Gastrocnemius medialis (tissue), 4 donors: ENCODE measurements around the gene MUSTN1. TPM values are rescaled to one million over a fixed set of nuclear protein-coding genes. Genes with fewer than 3 reads are reported as not detected.

Experiments
- ATAC-seq, 2 donors: fragments of 150-250 bp; one replicate each; pipeline ENCODE4 v1.9.1; 2016
- DNase-seq, 2 donors: peaks; one replicate each; pipeline ENCODE4 v3.0.0-alpha.2; 2019
- H3K27ac ChIP-seq, 4 donors: fragments of 200-600 bp; sonication (generic); 1 replicate in 1 of 4; 2 replicates in 3 of 4; pipeline ENCODE4 v1.5.1; 2016 to 2018; ENCODE audit warnings: mild to moderate bottlenecking in 2 of 4, moderate library complexity in 1 of 4
- H3K27me3 ChIP-seq, 3 donors: fragments of 200-600 bp; sonication (generic) in 2 of 3; 1 replicate in 1 of 3; 2 replicates in 2 of 3; pipeline versions ENCODE4 v1.5.1 to v1.6.0; 2016 to 2019; ENCODE audit warnings: mild to moderate bottlenecking in 1 of 3, moderate library complexity in 1 of 3
- H3K36me3 ChIP-seq, 2 donors: fragments of 200-600 bp; sonication (generic) in 1 of 2; one replicate each; pipeline ENCODE4 v1.5.1; 2017 to 2018
- H3K4me1 ChIP-seq, 2 donors: fragments of 200-600 bp; sonication (generic) in 1 of 2; one replicate each; pipeline ENCODE4 v1.5.1; 2016 to 2017; ENCODE audit warnings: mild to moderate bottlenecking in 2 of 2
- H3K4me3 ChIP-seq, 4 donors: fragments of 200-600 bp; sonication (generic) in 3 of 4; 1 replicate in 1 of 4; 2 replicates in 3 of 4; pipeline ENCODE4 v1.5.1; 2016 to 2019; ENCODE audit warnings: mild to moderate bottlenecking in 2 of 4
- H3K9me3 ChIP-seq, 3 donors: fragments of 200-600 bp; sonication (generic) in 2 of 3; 1 replicate in 1 of 3; 2 replicates in 2 of 3; pipeline ENCODE4 v1.5.1; 2016 to 2019
- CTCF ChIP-seq, 5 experiments: fragments of 450-650 bp in 3 of 5; fragments of 200-600 bp in 2 of 5; sonication (generic) in 2 of 5; IDR thresholded peaks in 4 of 5; conservative IDR thresholded peaks in 1 of 5; 1 replicate in 4 of 5; 2 replicates in 1 of 5; pipeline ENCODE4 v1.5.1; 2016 to 2019; ENCODE audit warnings: antibody characterized with exemption in 5 of 5, mild to moderate bottlenecking in 3 of 5, moderate library complexity in 3 of 5
- POLR2A ChIP-seq, 2 donors: fragments of 450-650 bp; IDR thresholded peaks; one replicate each; pipeline ENCODE4 v1.6.1; 2017; ENCODE audit warnings: antibody characterized with exemption in 2 of 2, mild to moderate bottlenecking in 2 of 2, moderate library complexity in 2 of 2
- in situ Hi-C, 4 donors: fragments of 200-750 bp; cut with MboI; loops; one replicate each; pipeline versions ENCODE4 v1.15.0 to v1.8.0; 2017; ENCODE audit warnings: low sequenced_read_pairs in 4 of 4
- intact Hi-C: fragments of 100-400 bp; cut with DNase I; formaldehyde crosslinking; loops from one replicate; pipeline ENCODE4 v1.15.1; 2023; ENCODE audit warnings: low total_unique reads
- total RNA-seq, 4 donors: library from RNA; depleted of rRNA; stranded (reverse); fragments of >200 nt; gene quantifications; one replicate each; pipeline versions ENCODE4 v1.1.0 to v1.2.3, GENCODE V29; 2016

The MUSTN1 gene
- total RNA-seq, 4 donors from 2014 or later, result 218 to 2,149 (median 412) TPM

- H3K27ac ChIP-seq, result no peak overlapping the region
- TF ChIP-seq CTCF (IDR thresholded peaks at IDR 0.05 in 4 of 5, conservative IDR thresholded peaks at IDR 0.05 in 1 of 5), result no peak
- no peak for TF ChIP-seq POLR2A (IDR thresholded peaks at IDR 0.05)
- no peaks in the 10 kb centered on the region for H3K9me3 ChIP-seq
- no peaks in the 10 kb centered on the region for H3K27me3 ChIP-seq
- ATAC-seq (no peak), DNase-seq (no peak)
- in situ Hi-C loops, result no loop called here
- no peak overlapping the region for H3K4me3 ChIP-seq
- H3K36me3 ChIP-seq, result no peaks in the 10 kb centered on the region
- no peaks in the 10 kb centered on the region for H3K4me1 ChIP-seq
- intact Hi-C loops, result no loop called here
These were observed 45.7 kb downstream of the MUSTN1 start for GRCh38 chr3:52788890-52789745.

- TF ChIP-seq CTCF (IDR thresholded peaks at IDR 0.05 in 4 of 5, conservative IDR thresholded peaks at IDR 0.05 in 1 of 5) (no peak), POLR2A (IDR thresholded peaks at IDR 0.05) (no peak)
- ATAC-seq, result no peak
- no peak overlapping the region for H3K4me3 ChIP-seq
- no peaks in the 10 kb centered on the region for H3K36me3 ChIP-seq
- no peaks in the 10 kb centered on the region for H3K9me3 ChIP-seq
- no peaks in the 10 kb centered on the region for H3K27me3 ChIP-seq
- no peak for DNase-seq
- no peak overlapping the region for H3K27ac ChIP-seq
- no peaks in the 10 kb centered on the region for H3K4me1 ChIP-seq
- intact Hi-C loops (no loop called here), in situ Hi-C loops (no loop called here)
These were observed 46.9 kb downstream of the MUSTN1 start for GRCh38 chr3:52787672-52788625.

- no peak for TF ChIP-seq POLR2A (IDR thresholded peaks at IDR 0.05)
- TF ChIP-seq CTCF (IDR thresholded peaks at IDR 0.05 in 4 of 5, conservative IDR thresholded peaks at IDR 0.05 in 1 of 5), result no peak
- Histone ChIP-seq H3K27ac (no peak overlapping the region), H3K9me3 (no peaks in the 10 kb centered on the region), H3K27me3 (no peaks in the 10 kb centered on the region), H3K4me1 (no peaks in the 10 kb centered on the region), H3K4me3 (no peak overlapping the region), H3K36me3 (no peaks in the 10 kb centered on the region)
- in situ Hi-C loops (no loop called here), intact Hi-C loops (no loop called here)
- ATAC-seq (no peak), DNase-seq (no peak)
These were observed 47.6 kb downstream of the MUSTN1 start for GRCh38 chr3:52787246-52787645.

- Histone ChIP-seq H3K27ac (no peak overlapping the region), H3K9me3 (no peaks in the 10 kb centered on the region), H3K4me1 (no peaks in the 10 kb centered on the region), H3K36me3 (no peaks in the 10 kb centered on the region), H3K27me3 (no peaks in the 10 kb centered on the region), H3K4me3 (no peak overlapping the region)
- intact Hi-C loops (no loop called here), in situ Hi-C loops (no loop called here)
- no peak for DNase-seq
- TF ChIP-seq POLR2A (IDR thresholded peaks at IDR 0.05) (no peak), CTCF (IDR thresholded peaks at IDR 0.05 in 4 of 5, conservative IDR thresholded peaks at IDR 0.05 in 1 of 5) (no peak)
- no peak for ATAC-seq
These were observed 48.2 kb downstream of the MUSTN1 start for GRCh38 chr3:52786330-52787215.
